GM19467 (cell line): ENCODE data around the gene NSG1.

Source experiments
- ATAC-seq: cut with Tn5 transposase; IDR thresholded peaks from one replicate; pipeline ENCODE4 v1.9.1; 2021; ENCODE audit warnings: mild to moderate bottlenecking, moderate library complexity; ENCODE audit not compliant: unreplicated experiment

The NSG1 gene

GRCh38 chr4:4368809-4369580 lies 17.9 kb upstream of the NSG1 start:
- ATAC-seq = no peak

GRCh38 chr4:4374388-4375098 lies 12.4 kb upstream of the NSG1 start:
- no peak for ATAC-seq

- no peak for ATAC-seq
These were observed 10.8 kb upstream of the NSG1 start for GRCh38 chr4:4376074-4376473.

GRCh38 chr4:4377191-4377590 lies 9.7 kb upstream of the NSG1 start:
- no peak for ATAC-seq

- ATAC-seq = no peak
These were observed 9.0 kb upstream of the NSG1 start for GRCh38 chr4:4377732-4378460.

GRCh38 chr4:4379540-4380087 lies 7.3 kb upstream of the NSG1 start:
- no peak for ATAC-seq

GRCh38 chr4:4383085-4383484 lies 3.8 kb upstream of the NSG1 start:
- ATAC-seq = no peak

- no peak for ATAC-seq
These were observed 2.1 kb upstream of the NSG1 start for GRCh38 chr4:4384837-4385236.

GRCh38 chr4:4385729-4386295 lies 1.1 kb upstream of the NSG1 start:
- no peak for ATAC-seq

GRCh38 chr4:4386296-4386735 lies 586 bp upstream of the NSG1 start:
- ATAC-seq = no peak

- ATAC-seq = no peak
These were observed 819 bp downstream of the NSG1 start for GRCh38 chr4:4387531-4388310.

- ATAC-seq = no peak
These were observed 1.4 kb downstream of the NSG1 start for GRCh38 chr4:4388311-4388790.

- ATAC-seq = no peak
These were observed 2.1 kb downstream of the NSG1 start for GRCh38 chr4:4388836-4389575.

- no peak for ATAC-seq
These were observed 3.1 kb downstream of the NSG1 start for GRCh38 chr4:4390046-4390445.

- no peak for ATAC-seq
These were observed 3.8 kb downstream of the NSG1 start for GRCh38 chr4:4390515-4391240.

- ATAC-seq = no peak
These were observed 5.0 kb downstream of the NSG1 start for GRCh38 chr4:4391866-4392265.

- no peak for ATAC-seq
These were observed 5.7 kb downstream of the NSG1 start for GRCh38 chr4:4392501-4393183.

- no peak for ATAC-seq
These were observed 7.7 kb downstream of the NSG1 start for GRCh38 chr4:4394644-4395043.
